ENCODE measurements around the gene TXLNG.
"Not testable (repeated sequence)": the region's sequence is repeated elsewhere in the genome, so short reads cannot be mapped to it uniquely, and the experiment has no call there.

TXLNG gene

GRCh38 chrX:16838202-16839066 lies 52.2 kb downstream of the TXLNG start:
- DNase-seq, result no peak

- no peak for DNase-seq
These were observed 53.1 kb downstream of the TXLNG start for GRCh38 chrX:16839219-16839851.

DNA sequence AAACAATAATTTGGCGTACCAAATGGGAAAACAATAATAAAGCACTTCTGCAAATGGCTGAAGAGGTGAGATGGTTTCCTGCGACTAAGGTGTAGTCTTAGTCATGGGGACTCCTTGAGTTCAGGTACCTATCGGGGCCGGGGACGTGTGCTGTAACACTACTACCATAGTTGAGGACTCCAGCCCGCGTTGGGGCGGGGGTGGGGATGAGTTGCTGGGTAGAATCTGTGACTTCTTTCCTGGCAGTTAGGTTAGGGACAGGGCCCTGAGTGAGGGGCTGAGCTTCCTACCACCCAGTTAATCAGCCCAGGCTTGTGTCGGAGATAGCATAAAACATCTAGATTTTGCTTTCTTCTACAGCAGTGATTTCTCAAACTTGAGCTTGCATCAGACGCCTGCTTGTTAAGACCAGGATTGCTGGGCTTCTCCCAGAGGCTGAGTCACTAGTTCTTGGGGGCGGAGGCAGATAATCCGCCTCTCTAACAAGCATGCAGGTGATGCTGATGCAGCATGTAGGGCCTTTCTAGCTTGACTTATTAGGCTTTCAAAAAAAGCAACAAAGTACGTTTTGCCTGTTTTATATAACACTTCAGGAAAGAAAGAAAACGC lies 53.7 kb downstream of the TXLNG start:
- DNase-seq, result no peak

- DNase-seq, result no peak
These were observed 56.4 kb downstream of the TXLNG start for GRCh38 chrX:16842684-16843083.

- DNase-seq, result no peak
These were observed 57.1 kb downstream of the TXLNG start for GRCh38 chrX:16843208-16843909.

- no peak for DNase-seq
These were observed 59.4 kb downstream of the TXLNG start for GRCh38 chrX:16845686-16846085.

GRCh38 chrX:16848541-16848940 lies 62.3 kb downstream of the TXLNG start:
- no peak for DNase-seq

DNA sequence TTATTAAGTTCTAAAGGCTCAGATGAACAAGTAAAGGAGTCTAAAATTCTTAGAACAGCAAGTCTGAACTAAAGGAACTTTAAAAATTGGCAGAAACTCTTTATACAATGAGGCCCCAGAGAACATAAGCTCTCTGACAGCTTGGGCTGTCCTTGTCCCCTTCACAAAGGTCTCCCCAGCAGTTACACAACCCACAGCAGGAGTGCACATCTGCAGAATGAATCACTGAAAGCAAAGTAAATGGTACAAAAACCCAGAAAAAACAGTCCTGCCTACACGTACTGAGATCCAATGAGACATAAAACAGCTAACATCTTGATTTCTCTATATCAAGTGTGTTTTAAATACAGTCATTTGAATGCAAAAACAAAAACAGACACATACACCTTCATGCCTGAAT lies 65.2 kb downstream of the TXLNG start:
- DNase-seq, result no peak

DNA sequence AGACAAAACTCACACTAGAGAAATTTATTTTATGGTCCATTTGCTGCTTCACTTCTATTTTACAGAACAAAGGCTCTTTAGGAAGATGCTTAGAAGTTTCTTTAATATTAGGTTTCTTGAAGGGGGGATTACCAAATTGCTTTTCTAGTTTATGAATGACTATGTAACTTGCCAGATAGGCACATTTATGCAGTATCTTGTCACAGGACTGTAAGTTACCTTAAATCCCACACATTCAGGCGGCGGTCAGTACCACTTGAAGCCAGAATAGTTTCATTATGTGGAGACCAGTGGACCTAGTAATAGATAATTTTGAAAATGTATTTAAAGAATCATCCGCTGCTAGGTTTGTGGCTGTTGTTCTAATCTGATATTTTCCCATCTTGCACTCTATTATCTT lies 65.6 kb downstream of the TXLNG start:
- no peak for DNase-seq

GRCh38 chrX:16852617-16853179 lies 66.4 kb downstream of the TXLNG start:
- no peak for DNase-seq

GRCh38 chrX:16853537-16853936 lies 67.3 kb downstream of the TXLNG start:
- no peak for DNase-seq

GRCh38 chrX:16855363-16856075 lies 69.3 kb downstream of the TXLNG start:
- DNase-seq, result no peak

- DNase-seq, result not testable (repeated sequence)
These were observed 69.8 kb downstream of the TXLNG start for GRCh38 chrX:16856076-16856404.

- DNase-seq, result no peak
These were observed 70.5 kb downstream of the TXLNG start for GRCh38 chrX:16856744-16857143.

DNA sequence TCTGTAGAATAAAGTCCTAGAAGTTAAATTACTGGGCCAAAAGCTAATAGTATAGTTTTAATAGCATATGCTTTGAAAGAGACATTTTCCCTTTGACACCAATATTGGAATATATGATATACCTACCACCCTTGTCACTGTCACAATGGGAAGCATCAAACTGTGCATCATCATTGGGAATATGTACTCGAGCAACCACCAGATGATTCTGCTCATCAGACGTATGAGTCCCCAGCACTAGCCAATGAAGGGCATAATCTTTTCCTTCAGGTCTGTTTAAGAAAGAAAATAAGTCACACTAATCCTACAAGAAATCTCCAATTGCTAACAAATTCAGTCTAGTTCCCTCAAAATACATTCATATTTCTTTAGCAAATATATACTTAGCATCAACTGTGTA lies 76.6 kb downstream of the TXLNG start:
- DNase-seq, result no peak

- DNase-seq, result no peak
These were observed 81.7 kb downstream of the TXLNG start for GRCh38 chrX:16867947-16868346.

GRCh38 chrX:16868920-16869319 lies 82.7 kb downstream of the TXLNG start:
- DNase-seq, result no peak

- peak; percentile 40 for DNase-seq
These were observed 83.3 kb downstream of the TXLNG start for GRCh38 chrX:16869393-16870094.

DNA sequence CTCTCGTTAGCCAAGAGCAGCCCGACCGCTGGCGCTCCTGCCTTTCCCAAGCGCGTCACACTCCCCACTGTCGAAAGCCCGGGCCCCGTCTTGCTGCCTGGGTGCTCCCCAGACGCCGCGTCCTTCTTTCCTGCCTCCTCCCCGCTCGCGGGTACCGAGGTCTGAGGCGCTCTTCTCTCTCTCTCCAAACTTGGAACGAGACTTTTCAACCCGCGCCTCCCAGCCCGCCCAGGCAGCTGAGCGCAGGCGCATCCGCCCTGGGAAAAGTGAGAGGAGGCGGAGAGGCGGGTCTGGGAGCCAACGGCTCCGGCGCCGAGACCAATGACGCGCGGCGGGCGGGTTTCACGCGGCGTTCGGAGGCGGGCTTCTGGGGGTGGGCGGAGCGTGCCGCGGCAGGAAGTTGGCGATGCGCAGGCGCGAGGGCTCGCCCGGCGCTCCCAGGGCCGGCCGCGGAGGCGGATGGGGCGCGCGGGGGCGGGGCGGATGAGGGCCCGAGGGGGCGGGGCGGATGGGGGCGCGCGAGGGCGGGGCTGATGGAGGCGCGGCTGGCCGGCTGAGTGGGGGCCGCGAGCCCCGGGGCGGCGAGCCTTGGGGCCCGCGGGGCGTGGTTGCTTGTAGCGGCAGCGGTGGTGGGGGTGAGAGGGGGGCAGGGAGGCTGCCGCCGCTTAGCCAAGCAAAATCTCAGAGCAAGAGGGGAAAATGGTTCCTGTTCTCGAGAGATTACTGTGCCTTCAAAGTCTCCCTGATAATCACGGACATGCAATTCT lies 84.0 kb downstream of the TXLNG start, which contains the start of gene RBBP7:
TSS of gene RBBP7 (minus strand) at position 268 of the 767 bp plus-strand sequence. CDS start 309 bp downstream, outside the sequence.
- DNase-seq, result peak; percentile 84

Measured in right kidney (tissue), 1 donor.